Central memory CD8-positive, alpha-beta T cell (primary cell): ENCODE data around the gene ARID5B.
"Not testable (repeated sequence)": the region's sequence is repeated elsewhere in the genome, so short reads cannot be mapped to it uniquely, and the experiment has no call there.

ENCODE experiments used
- ATAC-seq: fragments of 150-1000 bp; cut with Tn5 transposase; replicated peaks from 2 replicates; pipeline ENCODE4 v1.10.0; 2022; ENCODE audit warnings: mild to moderate bottlenecking, moderate FRiP score, moderate number of reproducible peaks; ENCODE audit not compliant: poor library complexity, severe bottlenecking; ENCODE audit errors: extremely low read depth
- DNase-seq, 2 donors: peaks; one replicate each; pipeline ENCODE4 v3.0.0; 2021; ENCODE audit warnings: low spot score in 2 of 2
- H3K27ac Mint-ChIP-seq: one replicate; pipeline ENCODE4 v1.8.0; 2022; ENCODE audit warnings: low read depth, mild to moderate bottlenecking, moderate library complexity, mixed read lengths
- H3K27me3 Mint-ChIP-seq: one replicate; pipeline ENCODE4 v1.8.0; 2022; ENCODE audit warnings: mixed read lengths
- H3K36me3 Mint-ChIP-seq: one replicate; pipeline ENCODE4 v1.8.0; 2022; ENCODE audit warnings: mild to moderate bottlenecking, moderate library complexity, mixed read lengths; ENCODE audit not compliant: insufficient read depth
- H3K4me1 Mint-ChIP-seq: one replicate; pipeline ENCODE4 v1.8.0; 2022; ENCODE audit warnings: mixed read lengths
- H3K4me3 Mint-ChIP-seq: one replicate; pipeline ENCODE4 v1.8.0; 2022; ENCODE audit warnings: mild to moderate bottlenecking, moderate library complexity, mixed read lengths
- H3K9me3 Mint-ChIP-seq: one replicate; pipeline ENCODE4 v1.8.0; 2022; ENCODE audit warnings: mixed read lengths

The ARID5B gene

GRCh38 chr10:61900829-61901792 lies at the start of gene ARID5B:
Gene ARID5B (plus strand): TSS chr10:61901699. CDS start chr10:61901710, 11 bp downstream.
- DNase-seq (peak; percentile 22 to 37), ATAC-seq (no peak)
- peak within 1 kb of the TSS; percentile 95 for H3K27ac Mint-ChIP-seq
- peak within 1 kb of the TSS; percentile 87 for H3K4me3 Mint-ChIP-seq
- peaks cover 30% of the 10 kb centered on the region for H3K36me3 Mint-ChIP-seq
- H3K9me3 Mint-ChIP-seq = no peaks in the 10 kb centered on the region
- peaks cover 53% of the 10 kb centered on the region for H3K4me1 Mint-ChIP-seq
- H3K27me3 Mint-ChIP-seq = no peaks in the 10 kb centered on the region

- DNase-seq = no peak
- peaks cover under 1% of the 10 kb centered on the region for H3K4me1 Mint-ChIP-seq
- H3K27ac Mint-ChIP-seq = no peak overlapping the region
- no peak for ATAC-seq
- no peaks in the 10 kb centered on the region for H3K9me3 Mint-ChIP-seq
- no peak overlapping the region for H3K4me3 Mint-ChIP-seq
- no peaks in the 10 kb centered on the region for H3K27me3 Mint-ChIP-seq
- no peaks in the 10 kb centered on the region for H3K36me3 Mint-ChIP-seq
Observed at GRCh38 chr10:61852261-61852660, 49.2 kb upstream of the ARID5B start.

- Mint-ChIP-seq H3K9me3 (no peaks in the 10 kb centered on the region), H3K27me3 (no peaks in the 10 kb centered on the region), H3K4me1 (no peaks in the 10 kb centered on the region), H3K4me3 (no peak overlapping the region), H3K36me3 (no peaks in the 10 kb centered on the region), H3K27ac (no peak overlapping the region)
- no peak for DNase-seq
- no peak for ATAC-seq
Observed at GRCh38 chr10:61855771-61856170, 45.7 kb upstream of the ARID5B start.

GRCh38 chr10:61857746-61858145 lies 43.8 kb upstream of the ARID5B start:
- no peaks in the 10 kb centered on the region for H3K36me3 Mint-ChIP-seq
- DNase-seq (no peak), ATAC-seq (no peak)
- H3K4me3 Mint-ChIP-seq = no peak overlapping the region
- H3K27me3 Mint-ChIP-seq = no peaks in the 10 kb centered on the region
- H3K27ac Mint-ChIP-seq = no peak overlapping the region
- no peaks in the 10 kb centered on the region for H3K4me1 Mint-ChIP-seq
- no peaks in the 10 kb centered on the region for H3K9me3 Mint-ChIP-seq

GRCh38 chr10:61859786-61860185 lies 41.7 kb upstream of the ARID5B start:
- no peak for DNase-seq
- H3K9me3 Mint-ChIP-seq = no peaks in the 10 kb centered on the region
- no peak for ATAC-seq
- H3K4me1 Mint-ChIP-seq = no peaks in the 10 kb centered on the region
- H3K27ac Mint-ChIP-seq = no peak overlapping the region
- no peak overlapping the region for H3K4me3 Mint-ChIP-seq
- H3K27me3 Mint-ChIP-seq = no peaks in the 10 kb centered on the region
- no peaks in the 10 kb centered on the region for H3K36me3 Mint-ChIP-seq

- Mint-ChIP-seq H3K36me3 (no peaks in the 10 kb centered on the region), H3K9me3 (no peaks in the 10 kb centered on the region), H3K27ac (no peak overlapping the region), H3K4me1 (no peaks in the 10 kb centered on the region), H3K4me3 (no peak overlapping the region), H3K27me3 (no peaks in the 10 kb centered on the region)
- no peak for DNase-seq
- ATAC-seq = no peak
Observed at GRCh38 chr10:61860964-61861758, 40.3 kb upstream of the ARID5B start.

- DNase-seq = no peak
- Mint-ChIP-seq H3K9me3 (no peaks in the 10 kb centered on the region), H3K27ac (no peak overlapping the region), H3K4me3 (no peak overlapping the region), H3K36me3 (peaks cover 1% of the 10 kb centered on the region), H3K27me3 (no peaks in the 10 kb centered on the region), H3K4me1 (no peaks in the 10 kb centered on the region)
- no peak for ATAC-seq
Observed at GRCh38 chr10:61863981-61864380, 37.5 kb upstream of the ARID5B start.

GRCh38 chr10:61866700-61867368 lies 34.7 kb upstream of the ARID5B start:
- ATAC-seq = no peak
- no peak for DNase-seq
- H3K9me3 Mint-ChIP-seq = no peaks in the 10 kb centered on the region
- peak overlapping the region; percentile 53 for H3K27ac Mint-ChIP-seq
- peaks cover 1% of the 10 kb centered on the region for H3K36me3 Mint-ChIP-seq
- no peaks in the 10 kb centered on the region for H3K4me1 Mint-ChIP-seq
- no peaks in the 10 kb centered on the region for H3K27me3 Mint-ChIP-seq
- peak overlapping the region; percentile 73 for H3K4me3 Mint-ChIP-seq

- not testable (repeated sequence) for H3K9me3 Mint-ChIP-seq, H3K27me3 Mint-ChIP-seq, ATAC-seq, H3K4me1 Mint-ChIP-seq, H3K36me3 Mint-ChIP-seq
- Mint-ChIP-seq H3K4me3 (peak overlapping the region; percentile 73), H3K27ac (peak overlapping the region; percentile 53)
- DNase-seq = peak in 1 of 2 donors; percentile 12
Observed at GRCh38 chr10:61867374-61867773, 34.1 kb upstream of the ARID5B start.

- not testable (repeated sequence) for H3K4me1 Mint-ChIP-seq, H3K9me3 Mint-ChIP-seq, ATAC-seq
Observed at GRCh38 chr10:61867817-61868216, 33.7 kb upstream of the ARID5B start.

GRCh38 chr10:61869041-61869675 lies 32.3 kb upstream of the ARID5B start:
- no peaks in the 10 kb centered on the region for H3K9me3 Mint-ChIP-seq
- no peak overlapping the region for H3K27ac Mint-ChIP-seq
- peaks cover 11% of the 10 kb centered on the region for H3K27me3 Mint-ChIP-seq
- no peak for DNase-seq
- no peak overlapping the region for H3K4me3 Mint-ChIP-seq
- H3K4me1 Mint-ChIP-seq = no peaks in the 10 kb centered on the region
- no peak for ATAC-seq
- peaks cover 1% of the 10 kb centered on the region for H3K36me3 Mint-ChIP-seq

More at GRCh38 chr10:61867817-61868216, 33.7 kb upstream of the ARID5B start:
- not testable (repeated sequence) for H3K36me3 Mint-ChIP-seq, H3K27ac Mint-ChIP-seq, H3K27me3 Mint-ChIP-seq
- H3K4me3 Mint-ChIP-seq = peak overlapping the region; percentile 73
- peak; percentile 31 to 44 for DNase-seq
